Epithelial cell of esophagus (primary cell): ENCODE data around the gene ZNF746.
"Not testable (repeated sequence)": the region's sequence is repeated elsewhere in the genome, so short reads cannot be mapped to it uniquely, and the experiment has no call there.

Source experiments
- DNase-seq: peaks from one replicate; pipeline ENCODE4 v3.0.0; 2010; ENCODE audit warnings: low read depth
- H3K4me3 ChIP-seq: 2 replicates; pipeline ENCODE4 v1.5.1; 2011; ENCODE audit warnings: mild to moderate bottlenecking, low read length, control low read depth
- CTCF ChIP-seq: IDR thresholded peaks from 2 replicates; pipeline ENCODE4 v1.5.1; 2011; ENCODE audit warnings: low read depth, mild to moderate bottlenecking, low read length, control low read depth, inconsistent platforms; ENCODE audit not compliant: insufficient read depth; ENCODE audit errors: missing control alignments

The ZNF746 gene

GRCh38 chr7:149454750-149455149 lies 42.9 kb downstream of the ZNF746 start:
- TF ChIP-seq CTCF: no peak
- no peak overlapping the region for H3K4me3 ChIP-seq
- no peak for DNase-seq

- H3K4me3 ChIP-seq: no peak overlapping the region
- no peak for TF ChIP-seq CTCF
- no peak for DNase-seq
Observed at GRCh38 chr7:149454006-149454405, 43.6 kb downstream of the ZNF746 start.

- no peak for TF ChIP-seq CTCF
- H3K4me3 ChIP-seq: no peak overlapping the region
- DNase-seq: no peak
Observed at GRCh38 chr7:149450821-149451220, 46.8 kb downstream of the ZNF746 start.

- DNase-seq: no peak
- TF ChIP-seq CTCF: no peak
- no peak overlapping the region for H3K4me3 ChIP-seq
Observed at GRCh38 chr7:149449897-149450296, 47.7 kb downstream of the ZNF746 start.

- no peak overlapping the region for H3K4me3 ChIP-seq
- no peak for TF ChIP-seq CTCF
- DNase-seq: no peak
Observed at GRCh38 chr7:149448961-149449360, 48.6 kb downstream of the ZNF746 start.

- not testable (repeated sequence) for DNase-seq
Observed at GRCh38 chr7:149446026-149446425, 51.6 kb downstream of the ZNF746 start.

GRCh38 chr7:149444287-149444686 lies 53.3 kb downstream of the ZNF746 start:
- TF ChIP-seq CTCF: no peak
- no peak for DNase-seq
- no peak overlapping the region for H3K4me3 ChIP-seq

More at GRCh38 chr7:149446026-149446425, 51.6 kb downstream of the ZNF746 start:
- H3K4me3 ChIP-seq: not testable (repeated sequence)

- no peak for DNase-seq
- TF ChIP-seq CTCF: no peak
- H3K4me3 ChIP-seq: no peak overlapping the region
Observed at GRCh38 chr7:149443523-149443922, 54.1 kb downstream of the ZNF746 start.
